Endometrial microvascular endothelial cells (primary cell): ENCODE measurements around the gene MAD1L1. TPM values are rescaled to one million over a fixed set of nuclear protein-coding genes. Genes with fewer than 3 reads are reported as not detected.
"Not testable (repeated sequence)": the region's sequence is repeated elsewhere in the genome, so short reads cannot be mapped to it uniquely, and the experiment has no call there.

Source experiments
- in situ Hi-C: cut with HindIII; loops from 2 replicates; pipeline ENCODE4 v1.10.0; 2017; ENCODE audit warnings: low sequenced_read_pairs, low pct_unique_long_range_greater_than_20kb; ENCODE audit errors: inconsistent ontology term
- total RNA-seq: library from RNA; depleted of rRNA; stranded (reverse); fragments of >200 nt; gene quantifications from one replicate; pipeline ENCODE4 v1.2.3, GENCODE V29; 2015; ENCODE audit errors: inconsistent ontology term

MAD1L1 gene
- total RNA-seq, 1 donor from 2014 or later = 44.7 TPM

DNA sequence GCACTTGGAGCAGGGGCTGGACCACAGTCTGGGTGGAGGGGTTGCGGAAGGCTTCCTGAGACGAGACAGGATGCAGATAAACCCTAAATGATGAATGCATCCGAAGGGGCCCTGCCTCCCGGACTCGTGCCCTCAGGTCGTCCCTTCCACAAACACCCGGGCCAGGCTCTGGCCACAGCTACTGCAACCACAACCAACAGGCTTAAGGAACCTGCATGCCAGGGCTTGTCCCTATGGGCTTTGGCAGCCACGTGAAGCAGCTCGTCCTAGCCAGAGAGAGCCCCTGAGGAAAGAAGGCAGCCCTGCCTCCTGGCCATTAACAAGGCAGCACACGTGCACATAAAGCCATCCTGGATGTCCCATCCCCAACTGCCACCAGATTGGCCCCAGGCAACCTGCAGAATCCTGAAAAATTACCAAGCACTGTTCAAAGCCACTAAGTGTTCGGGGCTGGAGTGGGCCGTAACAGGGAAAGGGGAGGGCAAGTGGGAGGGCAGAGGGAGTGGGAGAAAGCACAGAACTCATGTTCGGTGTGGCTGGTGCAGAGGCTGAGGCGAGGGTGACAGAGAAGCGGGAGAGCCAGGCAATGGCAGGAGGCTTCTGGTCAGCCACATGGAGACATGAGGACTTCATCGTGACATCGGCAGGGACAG, 62.7 kb downstream of the MAD1L1 start:
- in situ Hi-C loops = no loop called here

DNA sequence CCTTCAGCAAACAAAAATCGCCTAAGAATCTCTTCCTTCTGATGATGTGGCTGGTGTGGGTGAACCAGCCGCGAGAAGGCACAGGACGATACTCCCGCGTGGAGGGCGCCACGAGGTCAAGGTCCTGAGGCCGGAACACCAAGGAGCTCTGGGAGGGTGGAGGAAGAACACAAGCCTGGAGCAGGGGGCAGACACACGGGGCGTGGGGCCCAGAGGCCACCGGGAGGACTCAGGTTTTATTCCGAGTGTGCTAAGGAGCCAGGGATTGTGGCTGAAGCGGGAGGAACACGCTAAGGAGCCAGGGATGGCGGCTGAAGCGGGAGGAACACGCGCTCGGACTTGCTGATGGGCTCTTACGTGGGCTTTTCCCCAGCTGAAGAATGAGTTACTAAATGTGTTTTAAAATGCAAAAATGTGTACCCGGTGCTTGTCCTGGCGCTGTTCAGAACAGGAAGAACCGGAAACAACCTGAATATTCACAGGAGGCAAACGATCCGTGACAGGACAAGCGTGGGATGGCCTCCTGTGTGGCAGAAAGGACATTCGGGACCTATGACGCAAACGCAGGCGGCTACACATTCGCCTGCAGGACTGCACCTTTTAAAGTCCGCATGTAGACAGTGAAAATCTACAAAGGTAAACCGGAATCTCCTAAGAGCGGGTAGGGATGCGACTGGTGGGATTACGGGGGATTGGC, 64.0 kb downstream of the MAD1L1 start:
- in situ Hi-C loops = no loop called here

DNA sequence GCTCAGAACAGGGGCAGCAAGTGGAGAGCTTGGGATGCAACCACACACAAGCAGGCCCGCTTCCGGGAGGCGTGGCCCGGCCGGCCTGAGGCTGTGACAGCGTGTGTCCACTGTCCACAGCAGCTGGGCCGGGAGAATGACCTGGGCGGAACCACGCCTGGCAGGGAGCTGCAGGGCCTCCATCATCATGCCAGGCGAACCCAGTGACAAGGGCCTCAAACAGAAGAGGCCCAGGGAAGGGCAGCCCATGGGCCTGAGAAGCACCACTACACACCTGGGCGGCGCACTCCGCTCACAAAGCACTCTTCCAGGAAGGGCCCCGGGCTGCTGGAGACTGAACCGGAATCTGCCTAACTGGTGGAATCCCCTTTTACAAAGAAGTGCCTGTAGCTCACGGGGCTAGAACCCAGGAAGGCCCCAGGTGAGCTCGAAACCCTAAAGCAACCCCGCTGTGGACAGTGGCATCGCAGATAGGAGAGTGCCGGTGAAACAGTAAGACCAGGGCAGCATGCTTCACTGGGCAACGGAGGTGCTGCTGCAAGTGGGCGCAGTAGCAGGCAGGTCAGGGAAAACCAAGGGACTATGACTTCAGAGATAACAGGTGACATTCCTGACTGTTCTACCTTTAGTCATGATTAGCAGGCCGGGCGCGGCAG, 66.0 kb downstream of the MAD1L1 start:
- in situ Hi-C loops = no loop called here

DNA sequence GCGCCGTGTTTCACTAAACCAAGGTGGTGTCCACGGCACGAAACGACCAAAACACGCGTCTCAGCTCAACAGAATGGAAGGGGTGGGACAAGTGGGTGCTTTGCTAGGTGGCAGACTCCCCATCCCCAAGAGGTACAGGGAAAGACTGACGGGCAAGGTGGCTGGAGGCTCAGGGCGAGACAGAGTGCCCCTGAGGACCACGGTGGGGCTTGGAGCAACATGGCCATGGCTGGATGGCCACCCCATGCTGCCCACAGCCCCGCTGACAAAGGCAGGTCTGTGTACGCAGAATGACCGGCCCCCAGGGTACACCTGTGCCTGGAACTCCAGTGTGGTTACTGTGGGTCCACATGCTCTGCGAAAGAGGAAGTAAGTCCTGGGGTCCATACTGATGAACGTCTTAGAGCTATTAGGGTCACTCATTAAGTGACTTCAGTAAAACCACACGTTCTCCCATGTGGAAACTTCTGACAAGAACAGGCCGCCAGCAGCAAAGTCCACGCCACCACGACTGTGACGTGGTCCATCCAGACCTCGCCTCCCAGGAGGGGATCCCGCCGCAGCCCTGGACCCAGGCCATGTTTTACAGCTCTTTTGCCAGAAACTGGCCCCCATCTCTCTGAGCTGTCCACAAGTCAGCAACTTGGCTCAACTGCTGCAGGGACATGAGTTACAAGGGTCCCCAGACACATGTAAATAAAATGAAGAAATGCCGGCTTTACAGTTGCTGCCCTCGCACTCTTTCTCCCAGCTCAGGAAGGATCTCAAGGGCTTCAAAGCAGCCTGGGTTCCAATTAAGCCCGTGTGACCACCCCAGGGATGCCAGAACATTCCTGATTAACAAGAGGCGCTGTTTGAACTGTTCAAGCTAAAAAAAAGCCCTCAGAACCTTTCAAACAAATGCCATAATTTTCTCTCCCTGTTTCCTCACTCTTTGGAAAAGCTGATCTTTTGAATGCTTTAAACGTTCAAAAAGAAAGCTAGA, 66.8 kb downstream of the MAD1L1 start:
- in situ Hi-C loops = no loop called here

DNA sequence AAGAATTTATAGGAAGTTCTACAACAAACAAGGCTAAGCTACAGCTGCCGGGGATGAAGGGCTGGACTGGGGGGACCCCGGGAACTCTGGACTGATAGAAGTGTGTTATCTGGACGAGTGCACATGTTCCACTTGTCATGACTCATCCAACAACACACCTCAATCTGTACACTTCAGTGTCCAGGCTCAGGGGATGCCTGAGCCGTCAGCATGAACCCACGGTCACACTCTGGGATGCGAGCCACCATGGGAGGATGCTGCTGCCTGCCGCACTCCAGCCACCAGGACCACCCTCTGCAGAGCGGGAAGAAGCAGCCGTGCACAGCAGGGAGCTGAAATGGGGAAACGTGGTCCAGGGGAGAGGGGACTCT, 67.5 kb downstream of the MAD1L1 start:
- in situ Hi-C loops = no loop called here

DNA sequence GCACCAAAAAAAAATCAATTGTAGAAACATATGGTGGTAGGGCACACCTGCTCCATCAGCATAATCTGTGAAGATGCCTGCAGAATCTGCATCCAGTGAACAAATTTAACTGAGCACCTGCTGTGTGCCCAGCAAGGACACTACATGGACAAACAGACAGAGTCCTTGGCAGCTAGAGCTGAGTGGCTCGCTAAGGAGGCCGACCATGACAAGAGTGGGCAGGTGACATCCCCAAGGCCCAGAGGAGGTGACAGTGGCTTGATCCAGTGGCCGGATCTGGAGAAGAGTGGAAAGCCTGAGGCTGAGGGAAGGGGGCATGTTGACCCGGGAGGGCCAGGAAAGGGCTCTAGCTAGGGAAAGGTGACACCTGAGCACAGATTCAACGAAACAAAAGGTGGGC, 68.1 kb downstream of the MAD1L1 start:
- in situ Hi-C loops = no loop called here

DNA sequence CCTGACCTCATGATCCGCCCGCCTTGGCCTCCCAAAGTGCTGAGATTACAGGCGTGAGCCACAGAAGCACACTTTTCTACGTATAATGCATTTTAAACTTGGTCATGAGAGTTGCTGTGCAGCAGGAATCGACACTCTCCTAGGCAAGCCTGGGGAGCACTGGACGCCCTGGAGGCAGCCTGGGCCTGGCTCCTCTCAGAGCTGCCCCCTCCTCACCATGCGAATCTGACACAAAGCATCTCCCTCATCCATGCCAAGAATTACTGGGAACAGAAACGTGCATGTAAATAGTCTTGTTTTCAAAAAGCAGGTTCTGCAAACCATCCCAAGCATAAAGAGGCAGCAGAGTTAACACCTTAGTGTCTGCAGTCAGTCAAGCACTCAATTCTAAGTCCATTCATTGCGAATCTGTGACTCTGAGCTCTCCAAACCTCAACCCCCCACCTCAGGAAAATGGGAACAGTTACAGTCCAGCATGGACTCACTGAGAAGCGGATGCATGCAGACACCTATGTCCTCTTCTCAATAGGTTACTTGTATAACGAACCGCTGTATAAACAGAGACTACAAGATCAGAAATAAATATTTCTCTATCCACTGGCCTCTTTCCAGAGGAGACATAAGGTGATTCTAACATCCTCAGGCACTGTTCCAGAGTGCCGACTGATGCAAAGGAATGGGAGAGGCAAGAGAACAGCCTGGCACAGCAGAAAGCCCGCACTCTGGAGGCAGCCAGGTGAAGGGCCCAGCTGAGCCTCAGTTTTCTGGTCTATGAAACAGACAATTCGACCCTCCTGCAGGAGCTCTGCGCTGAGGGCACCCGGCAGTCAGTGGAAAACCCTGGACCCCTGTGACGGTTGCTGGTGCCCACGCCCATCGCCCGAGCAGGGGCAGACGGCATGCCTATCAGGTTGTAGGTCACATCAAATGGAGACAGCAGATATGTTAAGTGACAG, 68.9 kb downstream of the MAD1L1 start:
- in situ Hi-C loops = no loop called here

DNA sequence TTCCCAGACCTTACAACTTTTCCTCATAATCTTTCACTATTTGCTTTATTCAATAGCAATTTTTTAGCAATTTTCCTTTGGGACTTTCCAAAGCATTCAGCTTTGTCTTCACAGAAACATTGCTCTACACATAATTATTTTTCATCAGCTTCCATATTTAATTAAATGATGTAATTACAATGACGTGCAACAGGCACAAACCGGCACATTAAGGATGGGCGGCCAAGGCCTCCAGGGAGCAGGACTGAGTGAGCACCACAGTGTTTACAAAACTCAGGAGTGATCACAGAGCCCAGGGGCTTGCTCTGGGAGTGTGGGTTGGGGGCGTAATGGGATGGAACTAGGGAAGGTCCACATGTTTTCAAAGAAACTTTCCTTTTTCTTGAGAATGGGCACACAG, 69.8 kb downstream of the MAD1L1 start:
- in situ Hi-C loops = no loop called here

DNA sequence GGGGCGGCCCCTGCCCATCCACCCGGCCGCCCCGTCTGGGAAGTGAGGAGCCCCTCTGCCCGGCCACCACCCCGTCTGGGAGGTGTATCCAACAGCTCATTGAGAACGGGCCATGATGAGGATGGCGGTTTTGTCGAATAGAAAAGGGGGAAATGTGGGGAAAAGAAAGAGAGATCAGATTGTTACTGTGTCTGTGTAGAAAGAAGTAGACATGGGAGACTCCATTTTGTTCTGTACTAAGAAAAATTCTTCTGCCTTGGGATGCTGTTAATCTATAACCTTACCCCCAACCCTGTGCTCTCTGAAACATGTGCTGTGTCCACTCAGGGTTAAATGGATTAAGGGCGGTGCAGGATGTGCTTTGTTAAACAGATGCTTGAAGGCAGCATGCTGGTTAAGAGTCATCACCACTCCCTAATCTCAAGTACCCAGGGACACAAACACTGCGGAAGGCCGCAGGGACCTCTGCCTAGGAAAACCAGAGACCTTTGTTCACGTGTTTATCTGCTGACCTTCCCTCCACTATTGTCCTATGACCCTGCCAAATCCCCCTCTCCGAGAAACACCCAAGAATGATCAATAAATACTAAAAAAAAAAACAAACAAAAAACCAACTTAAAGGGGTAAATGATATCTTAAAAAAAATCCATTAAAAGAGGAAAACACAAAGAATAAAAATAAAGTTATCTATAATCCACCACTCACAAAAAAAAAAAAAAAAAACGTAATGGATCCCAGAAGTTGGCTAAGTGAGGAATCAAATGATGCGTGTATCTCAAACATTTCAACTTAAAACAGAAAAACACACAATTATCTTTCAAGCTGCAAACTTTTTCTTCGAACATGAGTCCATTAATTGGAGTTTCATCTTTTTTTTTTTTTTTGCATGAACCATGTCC, 70.5 kb downstream of the MAD1L1 start:
- in situ Hi-C loops = not testable (repeated sequence)

DNA sequence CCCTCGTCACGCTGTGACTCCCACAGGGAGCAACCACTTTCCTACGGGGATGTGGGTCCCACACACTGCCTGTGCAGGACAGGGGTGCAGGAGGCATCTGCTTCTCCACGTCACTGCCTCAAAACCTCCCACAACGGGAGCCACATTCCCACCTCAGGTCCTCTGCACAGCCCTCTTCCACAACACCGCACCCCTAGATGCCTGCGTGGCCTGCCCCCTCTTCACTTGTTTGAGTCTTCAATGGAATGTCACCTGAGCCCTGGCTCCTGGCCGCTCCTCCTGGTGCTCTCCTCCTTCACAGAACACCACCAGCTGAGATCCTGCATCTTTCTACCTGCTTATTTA, 73.6 kb downstream of the MAD1L1 start:
- in situ Hi-C loops = no loop called here

- in situ Hi-C loops = no loop called here
Observed at GRCh38 chr7:2158331-2159175, 74.2 kb downstream of the MAD1L1 start.

DNA sequence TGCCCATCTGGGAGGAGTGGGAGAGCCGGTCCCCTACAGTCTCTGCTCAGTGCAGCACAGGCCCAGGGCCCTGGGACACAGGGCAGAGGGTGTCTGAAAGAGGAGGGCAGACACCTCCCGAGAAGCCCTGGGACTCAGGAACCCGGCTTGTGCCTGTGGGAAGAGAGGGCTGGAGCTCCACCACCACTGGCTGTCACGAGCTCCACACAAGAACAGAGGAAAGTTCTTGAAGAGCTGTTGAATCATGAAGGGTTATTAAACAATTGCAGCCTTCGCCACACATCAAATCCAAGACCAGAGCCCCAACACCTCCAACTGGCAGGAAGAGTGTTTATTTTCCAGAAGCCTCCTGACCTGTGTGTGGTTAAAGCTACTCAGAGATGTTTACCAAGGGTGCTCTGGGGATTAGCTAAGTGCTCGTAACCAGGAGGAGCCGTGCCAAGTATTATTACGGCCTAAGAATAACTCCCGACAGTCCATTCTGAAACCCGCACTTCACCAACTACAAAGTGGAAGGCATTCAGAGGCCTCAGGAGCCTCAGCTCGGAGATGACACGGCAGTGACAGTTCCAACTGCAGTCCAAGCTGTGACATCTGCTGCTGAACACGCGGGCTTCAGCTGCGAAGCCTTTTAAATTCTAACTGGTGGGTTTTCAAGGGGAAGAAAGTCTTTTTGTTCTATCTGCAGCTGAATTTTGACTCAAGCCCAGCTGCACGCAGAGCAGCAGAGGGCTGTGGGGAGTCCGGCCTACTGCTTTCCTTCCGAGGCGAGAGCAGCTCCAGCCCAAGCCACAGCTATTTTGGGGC, 75.1 kb downstream of the MAD1L1 start:
- in situ Hi-C loops = no loop called here

DNA sequence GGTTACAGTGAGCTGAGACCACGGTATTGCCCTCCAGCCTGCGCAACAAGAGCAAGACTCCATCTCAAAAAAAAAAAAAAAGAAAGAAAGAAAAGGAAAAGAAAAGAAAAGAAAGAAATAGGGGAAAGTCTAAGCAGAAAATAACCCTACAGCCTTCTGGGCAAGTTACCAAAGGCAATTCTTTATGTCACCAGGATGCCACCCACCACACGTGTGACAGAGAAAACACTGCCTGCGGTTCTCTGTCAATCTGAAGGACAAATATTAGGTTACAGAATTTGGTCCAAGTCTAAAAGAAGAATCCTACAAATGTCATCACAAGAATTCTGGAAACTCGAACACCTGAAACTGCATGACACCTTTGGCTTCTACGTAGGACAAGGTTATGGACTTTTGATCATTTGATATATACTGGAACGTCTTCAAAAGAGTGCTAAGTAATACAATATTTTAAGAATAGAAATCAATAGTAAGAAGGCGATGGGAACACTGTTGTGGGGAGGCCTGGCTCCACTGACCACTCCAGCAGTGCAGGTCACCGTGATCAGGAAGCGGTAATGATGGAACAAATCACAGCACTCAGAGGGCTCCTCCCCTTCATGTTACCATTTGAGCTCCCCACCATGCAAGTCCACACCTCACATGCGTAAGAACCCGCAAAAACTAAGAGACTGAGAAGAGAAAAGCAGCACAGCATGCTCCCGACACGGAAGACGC, 75.8 kb downstream of the MAD1L1 start:
- in situ Hi-C loops = no loop called here

DNA sequence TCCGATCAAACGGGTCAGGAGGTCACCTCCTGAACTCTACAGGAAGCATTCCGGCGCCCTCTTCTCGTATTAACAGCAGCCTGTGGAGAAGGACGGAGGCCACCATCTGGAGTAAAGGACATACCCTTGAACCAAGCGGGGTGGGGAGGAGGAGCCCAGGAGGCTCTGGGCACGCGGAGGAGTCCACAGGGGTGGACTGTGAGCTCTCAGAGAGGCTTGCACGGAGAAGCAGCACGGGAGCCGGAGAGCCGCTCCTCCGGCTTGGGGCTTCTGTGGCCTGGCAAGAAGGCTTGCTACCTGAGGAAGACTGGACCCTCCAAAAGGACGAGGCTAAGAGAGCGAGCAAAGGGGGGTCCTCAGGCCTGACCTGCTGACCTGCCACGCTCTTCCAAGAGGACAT, 77.9 kb downstream of the MAD1L1 start:
- in situ Hi-C loops = no loop called here

DNA sequence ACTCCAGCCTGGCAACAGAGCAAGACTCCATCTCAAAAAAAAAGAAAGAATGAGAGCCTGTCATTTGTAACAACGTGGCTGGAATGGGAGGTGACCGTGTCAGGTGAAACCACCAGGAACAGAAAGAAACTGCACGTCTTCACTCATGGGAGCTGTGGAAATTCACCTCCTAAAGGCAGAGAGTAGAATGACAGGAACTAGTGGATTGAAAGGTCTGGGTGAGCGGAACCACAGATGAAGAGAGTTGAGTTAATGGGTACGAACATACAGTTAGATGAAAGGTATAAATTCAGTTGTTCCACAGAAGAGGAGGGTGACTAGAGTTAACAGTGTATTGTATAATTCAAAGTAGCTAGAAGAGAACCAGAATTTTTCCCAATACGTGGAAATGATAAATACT, 78.6 kb downstream of the MAD1L1 start:
- in situ Hi-C loops = no loop called here
